Suprapubic skin (tissue), 4 donors: ENCODE measurements around the gene FAM170B.

Source experiments
- EP300 ChIP-seq: sonication (generic); formaldehyde crosslinking; IDR thresholded peaks from one replicate; pipeline ENCODE4 v1.6.1; 2017; ENCODE audit warnings: antibody characterized with exemption
- POLR2A ChIP-seq, 2 donors: fragments of 450-650 bp; IDR thresholded peaks; one replicate each; pipeline ENCODE4 v1.6.1; 2017; ENCODE audit warnings: antibody characterized with exemption in 2 of 2, mild to moderate bottlenecking in 2 of 2, moderate library complexity in 2 of 2
- POLR2AphosphoS5 ChIP-seq, 3 donors: sonication (generic); formaldehyde crosslinking; IDR thresholded peaks; one replicate each; pipeline ENCODE4 v1.6.1; 2017; ENCODE audit warnings: antibody characterized with exemption in 3 of 3
- TF ChIP-seq, protein P1 (sequence below), 2 donors: fragments of 200-600 bp in 1 of 2; fragments of 450-650 bp in 1 of 2; sonication (generic) in 1 of 2; IDR thresholded peaks; one replicate each; pipeline ENCODE4 v1.5.1; 2016 to 2019; ENCODE audit warnings: antibody characterized with exemption in 2 of 2, mild to moderate bottlenecking in 1 of 2, moderate library complexity in 1 of 2

DNA sequence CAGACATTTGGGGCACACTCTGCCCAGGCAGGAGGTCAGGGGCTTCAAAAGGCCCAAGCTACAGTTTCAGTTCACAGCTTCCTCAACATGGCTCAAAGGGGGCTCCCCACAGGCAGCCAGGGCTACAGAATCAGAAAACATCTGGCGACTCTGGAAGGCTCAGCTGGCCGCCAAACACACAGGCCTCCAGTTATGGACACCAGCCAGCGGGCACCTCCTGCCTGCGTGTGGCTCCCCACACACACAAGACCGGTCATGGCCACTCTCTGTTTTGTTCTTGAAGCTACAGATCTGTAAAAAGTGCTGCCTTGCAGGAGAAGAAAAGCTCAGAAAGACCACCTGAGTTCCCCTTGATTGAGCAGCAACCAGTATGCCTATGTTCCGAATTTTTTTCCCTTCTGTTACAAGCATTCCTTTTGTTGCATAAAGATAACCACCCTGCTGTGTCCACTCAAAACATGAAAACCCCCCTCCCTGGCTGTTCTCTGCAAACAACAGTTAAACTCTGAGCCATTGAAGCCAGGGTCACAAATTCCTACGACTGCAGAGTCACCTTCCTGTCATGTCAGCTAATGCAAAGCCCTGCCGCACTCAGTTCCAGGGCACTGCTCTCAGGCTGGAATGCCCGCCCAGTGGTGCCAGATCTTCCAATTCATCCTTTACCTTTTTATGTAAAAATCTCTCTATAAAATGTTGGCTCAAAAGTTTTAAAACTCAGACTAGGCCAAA, 52.1 kb downstream of the FAM170B start:
- TF ChIP-seq, protein P1, sequence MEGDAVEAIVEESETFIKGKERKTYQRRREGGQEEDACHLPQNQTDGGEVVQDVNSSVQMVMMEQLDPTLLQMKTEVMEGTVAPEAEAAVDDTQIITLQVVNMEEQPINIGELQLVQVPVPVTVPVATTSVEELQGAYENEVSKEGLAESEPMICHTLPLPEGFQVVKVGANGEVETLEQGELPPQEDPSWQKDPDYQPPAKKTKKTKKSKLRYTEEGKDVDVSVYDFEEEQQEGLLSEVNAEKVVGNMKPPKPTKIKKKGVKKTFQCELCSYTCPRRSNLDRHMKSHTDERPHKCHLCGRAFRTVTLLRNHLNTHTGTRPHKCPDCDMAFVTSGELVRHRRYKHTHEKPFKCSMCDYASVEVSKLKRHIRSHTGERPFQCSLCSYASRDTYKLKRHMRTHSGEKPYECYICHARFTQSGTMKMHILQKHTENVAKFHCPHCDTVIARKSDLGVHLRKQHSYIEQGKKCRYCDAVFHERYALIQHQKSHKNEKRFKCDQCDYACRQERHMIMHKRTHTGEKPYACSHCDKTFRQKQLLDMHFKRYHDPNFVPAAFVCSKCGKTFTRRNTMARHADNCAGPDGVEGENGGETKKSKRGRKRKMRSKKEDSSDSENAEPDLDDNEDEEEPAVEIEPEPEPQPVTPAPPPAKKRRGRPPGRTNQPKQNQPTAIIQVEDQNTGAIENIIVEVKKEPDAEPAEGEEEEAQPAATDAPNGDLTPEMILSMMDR (IDR thresholded peaks at IDR 0.05): no peak
- TF ChIP-seq POLR2A (IDR thresholded peaks at IDR 0.05) (no peak), EP300 (no peak), POLR2AphosphoS5 (IDR thresholded peaks at IDR 0.05) (no peak)
